Astrocyte (in vitro differentiated cells and primary cell): ENCODE data around the gene KIR2DL3. TPM values are rescaled to one million over a fixed set of nuclear protein-coding genes. Genes with fewer than 3 reads are reported as not detected.

Source experiments
- DNase-seq: peaks from one replicate; pipeline ENCODE4 v3.0.0-alpha.2; 2010; ENCODE audit warnings: low read depth
- FAIRE-seq: peaks from 2 replicates; lab custom pipeline; 2011; peaks lifted over from hg19 to GRCh38; lab: Jason Lieb, UNC
- H2AFZ ChIP-seq: 2 replicates; pipeline ENCODE4 v1.6.0; 2012; ENCODE audit warnings: low read depth, low read length, inconsistent platforms
- H3K27ac ChIP-seq: 2 replicates; pipeline ENCODE4 v1.5.1; 2011; ENCODE audit warnings: low read depth, low read length, inconsistent platforms
- H3K27me3 ChIP-seq: 2 replicates; pipeline ENCODE4 v1.6.0; 2011; ENCODE audit warnings: low read length, inconsistent platforms; ENCODE audit not compliant: insufficient read depth
- H3K36me3 ChIP-seq: 2 replicates; pipeline ENCODE4 v1.5.1; 2011; ENCODE audit warnings: low read length, inconsistent platforms; ENCODE audit not compliant: insufficient read depth
- H3K4me1 ChIP-seq: 2 replicates; pipeline ENCODE4 v1.5.1; 2011; ENCODE audit warnings: low read length, inconsistent platforms; ENCODE audit not compliant: insufficient read depth
- H3K4me2 ChIP-seq: 2 replicates; pipeline ENCODE4 v1.6.0; 2012; ENCODE audit warnings: low read length, inconsistent platforms
- H3K4me3 ChIP-seq: 2 replicates; pipeline ENCODE4 v1.5.1; 2011; ENCODE audit warnings: low read depth, mild to moderate bottlenecking, low read length, inconsistent platforms; ENCODE audit not compliant: insufficient read depth
- H3K79me2 ChIP-seq: 2 replicates; pipeline ENCODE4 v1.6.0; 2012; ENCODE audit warnings: mild to moderate bottlenecking, low read length, inconsistent platforms; ENCODE audit not compliant: insufficient read depth
- H3K9ac ChIP-seq: 2 replicates; pipeline ENCODE4 v1.6.0; 2012; ENCODE audit warnings: mild to moderate bottlenecking, low read length, inconsistent platforms
- H3K9me3 ChIP-seq: 2 replicates; pipeline ENCODE4 v1.5.1; 2012; ENCODE audit warnings: low read depth, mild to moderate bottlenecking, low read length, inconsistent platforms; ENCODE audit not compliant: insufficient read depth
- H4K20me1 ChIP-seq: 2 replicates; pipeline ENCODE4 v1.6.0; 2012; ENCODE audit warnings: low read length, inconsistent platforms; ENCODE audit not compliant: insufficient read depth
- H3K27ac Mint-ChIP-seq: one replicate; pipeline ENCODE4 v1.8.0; 2021; ENCODE audit warnings: mild to moderate bottlenecking, mixed read lengths; ENCODE audit not compliant: unreplicated experiment
- H3K27me3 Mint-ChIP-seq: one replicate; pipeline ENCODE4 v1.8.0; 2021; ENCODE audit warnings: low read depth, mixed read lengths; ENCODE audit not compliant: unreplicated experiment
- H3K36me3 Mint-ChIP-seq: one replicate; pipeline ENCODE4 v1.8.0; 2021; ENCODE audit warnings: low read depth, mixed read lengths; ENCODE audit not compliant: unreplicated experiment
- H3K4me1 Mint-ChIP-seq: one replicate; pipeline ENCODE4 v1.8.0; 2021; ENCODE audit warnings: low read depth, mixed read lengths; ENCODE audit not compliant: unreplicated experiment
- H3K4me3 Mint-ChIP-seq: one replicate; pipeline ENCODE4 v1.8.0; 2021; ENCODE audit warnings: mild to moderate bottlenecking, moderate library complexity, mixed read lengths; ENCODE audit not compliant: unreplicated experiment
- H3K9me3 Mint-ChIP-seq: one replicate; pipeline ENCODE4 v1.8.0; 2021; ENCODE audit warnings: mild to moderate bottlenecking, mixed read lengths; ENCODE audit not compliant: unreplicated experiment
- EZH2 ChIP-seq: IDR thresholded peaks from 2 replicates; pipeline ENCODE4 v1.6.1; 2012; ENCODE audit warnings: mild to moderate bottlenecking, low read length, inconsistent platforms; ENCODE audit not compliant: insufficient read depth
- total RNA-seq: library from RNA; stranded (reverse); gene quantifications from 2 replicates; pipeline ENCODE4 v1.2.1, GENCODE V29; 2021
- TF ChIP-seq, protein P1 (sequence below): IDR thresholded peaks from 2 replicates; pipeline ENCODE4 v1.5.1; 2011; ENCODE audit warnings: low read depth, mild to moderate bottlenecking, inconsistent platforms, low read length, moderate library complexity; ENCODE audit not compliant: insufficient read depth

The KIR2DL3 gene
- total RNA-seq, 1 donor from 2014 or later: not detected

DNA sequence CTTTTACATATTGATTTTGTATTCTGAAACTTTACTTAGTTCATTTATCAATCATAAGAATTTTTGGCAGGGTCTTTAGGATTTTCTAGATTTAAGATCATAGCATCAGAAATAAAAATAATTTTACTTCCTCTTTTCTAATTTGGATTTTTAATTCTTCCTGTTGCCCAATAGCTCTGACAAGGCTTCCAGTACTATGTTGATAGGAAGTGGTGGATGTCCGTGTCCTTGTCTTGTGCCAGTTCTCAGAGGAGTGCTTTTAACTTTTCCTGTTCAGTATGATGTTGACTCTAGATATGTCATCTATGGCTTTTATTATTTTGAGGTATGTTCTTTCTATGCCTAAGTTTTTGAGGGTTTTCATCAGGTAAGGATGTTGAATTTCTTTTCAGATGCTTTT lies 57.4 kb downstream of the KIR2DL3 start:
- Histone ChIP-seq H3K27ac (no peak overlapping the region), H3K4me2 (no peak overlapping the region), H3K9me3 (peaks cover 3% of the 10 kb centered on the region), H3K27me3 (no peaks in the 10 kb centered on the region), H3K36me3 (no peaks in the 10 kb centered on the region), H3K9ac (no peak overlapping the region), H2AFZ (no peak overlapping the region), H3K4me3 (no peak overlapping the region), H4K20me1 (no peaks in the 10 kb centered on the region), H3K4me1 (no peaks in the 10 kb centered on the region), H3K79me2 (no peaks in the 10 kb centered on the region)
- Mint-ChIP-seq H3K36me3 (no peaks in the 10 kb centered on the region), H3K4me1 (no peaks in the 10 kb centered on the region), H3K4me3 (no peak overlapping the region), H3K9me3 (peaks cover 5% of the 10 kb centered on the region), H3K27me3 (no peaks in the 10 kb centered on the region), H3K27ac (no peak overlapping the region)
- no peak for TF ChIP-seq EZH2
- TF ChIP-seq, protein P1, sequence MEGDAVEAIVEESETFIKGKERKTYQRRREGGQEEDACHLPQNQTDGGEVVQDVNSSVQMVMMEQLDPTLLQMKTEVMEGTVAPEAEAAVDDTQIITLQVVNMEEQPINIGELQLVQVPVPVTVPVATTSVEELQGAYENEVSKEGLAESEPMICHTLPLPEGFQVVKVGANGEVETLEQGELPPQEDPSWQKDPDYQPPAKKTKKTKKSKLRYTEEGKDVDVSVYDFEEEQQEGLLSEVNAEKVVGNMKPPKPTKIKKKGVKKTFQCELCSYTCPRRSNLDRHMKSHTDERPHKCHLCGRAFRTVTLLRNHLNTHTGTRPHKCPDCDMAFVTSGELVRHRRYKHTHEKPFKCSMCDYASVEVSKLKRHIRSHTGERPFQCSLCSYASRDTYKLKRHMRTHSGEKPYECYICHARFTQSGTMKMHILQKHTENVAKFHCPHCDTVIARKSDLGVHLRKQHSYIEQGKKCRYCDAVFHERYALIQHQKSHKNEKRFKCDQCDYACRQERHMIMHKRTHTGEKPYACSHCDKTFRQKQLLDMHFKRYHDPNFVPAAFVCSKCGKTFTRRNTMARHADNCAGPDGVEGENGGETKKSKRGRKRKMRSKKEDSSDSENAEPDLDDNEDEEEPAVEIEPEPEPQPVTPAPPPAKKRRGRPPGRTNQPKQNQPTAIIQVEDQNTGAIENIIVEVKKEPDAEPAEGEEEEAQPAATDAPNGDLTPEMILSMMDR: no peak
- DNase-seq (no peak), FAIRE-seq (no peak)

Other genes with a start within 250 kb of the KIR2DL3 start
- not detected in 2 replicates for gene LAIR2, start 235.7 kb upstream of the KIR2DL3 start, total RNA-seq
- not detected in 2 replicates for gene LILRA2, start 164.7 kb upstream of the KIR2DL3 start, total RNA-seq
- not detected in 2 replicates for gene LILRA1, start 144.9 kb upstream of the KIR2DL3 start, total RNA-seq
- gene LILRB1, start 108.0 kb upstream of the KIR2DL3 start, total RNA-seq: not detected in 2 replicates
- gene LILRB4, start 75.5 kb upstream of the KIR2DL3 start, total RNA-seq: not detected in 2 replicates
- not detected in 2 replicates for gene KIR3DL3, start 14.1 kb upstream of the KIR2DL3 start, total RNA-seq
- gene KIR2DL1, start 31.3 kb downstream of the KIR2DL3 start, total RNA-seq: not detected in 2 replicates
- not detected in 2 replicates for gene KIR2DL4, start 65.1 kb downstream of the KIR2DL3 start, total RNA-seq
- gene KIR3DL1, start 78.0 kb downstream of the KIR2DL3 start, total RNA-seq: not detected in 2 replicates
- gene KIR2DS4, start 94.2 kb downstream of the KIR2DL3 start, total RNA-seq: not detected in 2 replicates
- gene KIR3DL2, start 111.9 kb downstream of the KIR2DL3 start, total RNA-seq: not detected in 2 replicates
- not detected in 2 replicates for gene FCAR, start 135.7 kb downstream of the KIR2DL3 start, total RNA-seq
- gene NCR1, start 167.6 kb downstream of the KIR2DL3 start, total RNA-seq: not detected in 2 replicates
- gene NLRP7, start 209.0 kb downstream of the KIR2DL3 start, total RNA-seq: not detected in 2 replicates
- gene NLRP2, start 227.9 kb downstream of the KIR2DL3 start, total RNA-seq: 0.27 TPM in 1 of 2 replicates, not detected in the other